ENCODE measurements around the gene CSTPP1. TPM values are rescaled to one million over a fixed set of nuclear protein-coding genes. Genes with fewer than 3 reads are reported as not detected.
"Not testable (repeated sequence)": the region's sequence is repeated elsewhere in the genome, so short reads cannot be mapped to it uniquely, and the experiment has no call there.

The CSTPP1 gene
- total RNA-seq, 4 donors from 2014 or later: 13.3 to 26.4 (median 19.1) TPM

DNA sequence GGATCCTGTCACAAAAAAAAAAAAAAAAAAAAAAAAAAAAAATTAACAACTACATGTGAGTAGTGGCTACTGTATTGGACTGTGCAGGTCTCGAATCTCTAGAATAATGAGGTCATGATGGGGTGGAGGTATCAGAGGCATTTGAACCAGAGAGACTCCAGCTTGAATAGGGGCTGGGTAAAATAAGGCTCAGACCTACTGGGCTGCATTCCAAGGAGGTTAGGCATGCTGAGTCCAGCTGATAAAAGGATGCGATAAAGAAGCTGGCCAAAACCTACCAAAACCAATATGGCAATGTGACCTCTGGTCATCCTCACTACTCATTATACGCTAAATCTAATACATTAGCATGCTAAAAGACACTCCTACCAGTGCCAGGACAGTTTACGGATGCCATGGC, 255.6 kb downstream of the CSTPP1 start:
- DNase-seq (ENCODE audit: extremely low spot score): no peak
- H3K27ac ChIP-seq (replicated peaks in 1 of 4): no peak overlapping the region
- no peaks in the 10 kb centered on the region for H3K36me3 ChIP-seq
- TF ChIP-seq POLR2A (IDR thresholded peaks at IDR 0.05; ENCODE audit: low read depth) (no peak), EP300 (IDR thresholded peaks at IDR 0.05) (no peak), POLR2AphosphoS5 (IDR thresholded peaks at IDR 0.05) (no peak)
- TF ChIP-seq, protein P1, sequence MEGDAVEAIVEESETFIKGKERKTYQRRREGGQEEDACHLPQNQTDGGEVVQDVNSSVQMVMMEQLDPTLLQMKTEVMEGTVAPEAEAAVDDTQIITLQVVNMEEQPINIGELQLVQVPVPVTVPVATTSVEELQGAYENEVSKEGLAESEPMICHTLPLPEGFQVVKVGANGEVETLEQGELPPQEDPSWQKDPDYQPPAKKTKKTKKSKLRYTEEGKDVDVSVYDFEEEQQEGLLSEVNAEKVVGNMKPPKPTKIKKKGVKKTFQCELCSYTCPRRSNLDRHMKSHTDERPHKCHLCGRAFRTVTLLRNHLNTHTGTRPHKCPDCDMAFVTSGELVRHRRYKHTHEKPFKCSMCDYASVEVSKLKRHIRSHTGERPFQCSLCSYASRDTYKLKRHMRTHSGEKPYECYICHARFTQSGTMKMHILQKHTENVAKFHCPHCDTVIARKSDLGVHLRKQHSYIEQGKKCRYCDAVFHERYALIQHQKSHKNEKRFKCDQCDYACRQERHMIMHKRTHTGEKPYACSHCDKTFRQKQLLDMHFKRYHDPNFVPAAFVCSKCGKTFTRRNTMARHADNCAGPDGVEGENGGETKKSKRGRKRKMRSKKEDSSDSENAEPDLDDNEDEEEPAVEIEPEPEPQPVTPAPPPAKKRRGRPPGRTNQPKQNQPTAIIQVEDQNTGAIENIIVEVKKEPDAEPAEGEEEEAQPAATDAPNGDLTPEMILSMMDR (IDR thresholded peaks at IDR 0.05): no peak
- H3K4me3 ChIP-seq: no peak overlapping the region
- 91% methylated on average over 4 of the region's 4 CpGs for WGBS
- no peaks in the 10 kb centered on the region for H3K27me3 ChIP-seq
- H3K4me1 ChIP-seq: peaks cover 12 to 26% (median 25%) of the 10 kb centered on the region in 4 donors
- no peaks in the 10 kb centered on the region for H3K9me3 ChIP-seq
- intact Hi-C loops (cut with DNase I): no loop called here

DNA sequence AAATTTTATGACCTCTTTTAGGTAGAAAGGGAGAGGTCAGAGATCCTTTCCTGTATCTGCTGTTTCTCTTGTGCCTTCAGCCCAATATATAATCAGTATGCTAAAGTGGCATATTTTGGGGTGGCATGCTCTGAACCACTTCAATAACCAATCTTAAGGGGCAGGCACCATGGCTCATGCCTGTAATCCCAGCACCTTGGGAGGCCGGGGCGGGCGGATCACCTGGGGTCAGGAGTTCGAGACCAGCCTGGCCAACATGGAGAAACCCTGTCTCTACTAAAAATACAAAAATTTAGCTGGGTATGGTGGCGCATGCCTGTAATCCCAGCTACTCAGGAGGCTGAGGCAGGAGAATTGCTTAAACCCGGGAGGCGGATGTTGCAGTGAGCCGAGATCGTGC, 261.6 kb downstream of the CSTPP1 start:
- H3K27ac ChIP-seq (replicated peaks in 1 of 4); H3K36me3 ChIP-seq; H3K4me1 ChIP-seq; intact Hi-C loops (cut with DNase I); H3K27me3 ChIP-seq; DNase-seq (ENCODE audit: extremely low spot score); H3K9me3 ChIP-seq; H3K4me3 ChIP-seq: not testable (repeated sequence)
- 89% methylated on average over 5 of the region's 9 CpGs for WGBS

DNA sequence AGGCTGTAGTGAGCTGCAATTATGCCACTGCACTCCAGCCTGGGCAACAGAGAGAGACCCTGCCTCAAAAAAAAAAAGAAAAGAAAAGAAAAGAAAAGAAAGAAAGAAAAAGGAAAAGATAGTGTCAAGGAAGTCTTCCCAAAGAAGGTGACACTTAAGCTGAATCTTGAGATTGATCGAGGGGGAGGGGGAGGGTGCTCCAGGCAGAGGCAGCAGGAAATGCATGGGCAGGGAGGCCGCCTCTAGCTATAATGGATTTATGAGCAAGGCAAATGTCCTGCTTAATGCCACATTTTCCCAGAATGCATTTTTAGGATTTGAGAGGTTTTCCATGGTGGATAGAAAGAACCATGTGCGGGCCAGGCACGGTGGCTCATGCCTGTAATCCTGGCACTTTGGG, 264.5 kb downstream of the CSTPP1 start:
- Histone ChIP-seq H3K36me3 (no peaks in the 10 kb centered on the region), H3K27ac (replicated peaks in 1 of 4) (no peak overlapping the region), H3K4me3 (no peak overlapping the region), H3K27me3 (no peaks in the 10 kb centered on the region), H3K9me3 (no peaks in the 10 kb centered on the region), H3K4me1 (peaks cover 0 to 8% (median 3%) of the 10 kb centered on the region in 4 donors)
- TF ChIP-seq, protein P1 (IDR thresholded peaks at IDR 0.05): no peak
- no peak for TF ChIP-seq EP300 (IDR thresholded peaks at IDR 0.05)
- TF ChIP-seq POLR2A (IDR thresholded peaks at IDR 0.05; ENCODE audit: low read depth): no peak
- 89% methylated on average over 4 of the region's 4 CpGs for WGBS
- no peak for DNase-seq (ENCODE audit: extremely low spot score)
- intact Hi-C loops (cut with DNase I): no loop called here

DNA sequence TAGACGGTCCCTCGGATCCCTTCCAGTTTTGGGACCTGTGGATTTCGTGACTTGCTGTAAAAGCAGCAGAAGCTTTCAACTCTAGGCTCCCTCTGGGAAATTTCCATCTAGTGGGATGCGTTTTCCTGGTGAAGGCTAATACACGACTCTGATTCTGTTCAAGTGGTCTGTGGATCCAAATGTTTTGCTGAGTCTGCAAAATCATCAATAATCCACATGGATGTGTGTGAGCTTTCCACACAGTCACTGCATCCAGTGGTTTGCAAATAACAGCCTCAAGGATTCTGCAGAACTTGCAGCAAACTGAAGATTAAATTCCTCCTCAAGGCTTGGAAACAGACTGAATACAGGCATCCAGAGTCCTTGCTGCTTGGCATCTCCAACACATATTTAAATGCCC, 266.0 kb downstream of the CSTPP1 start:
- no peak for DNase-seq (ENCODE audit: extremely low spot score)
- H3K4me1 ChIP-seq: peaks cover 0 to 8% (median 3%) of the 10 kb centered on the region in 4 donors
- no peaks in the 10 kb centered on the region for H3K36me3 ChIP-seq
- no peaks in the 10 kb centered on the region for H3K27me3 ChIP-seq
- H3K9me3 ChIP-seq: no peaks in the 10 kb centered on the region
- no peak overlapping the region for H3K4me3 ChIP-seq
- TF ChIP-seq, protein P1 (IDR thresholded peaks at IDR 0.05): no peak
- no peak for TF ChIP-seq POLR2AphosphoS5 (IDR thresholded peaks at IDR 0.05)
- no peak for TF ChIP-seq POLR2A (IDR thresholded peaks at IDR 0.05; ENCODE audit: low read depth)
- TF ChIP-seq EP300 (IDR thresholded peaks at IDR 0.05): no peak
- 85% methylated on average over 5 of the region's 5 CpGs for WGBS
- no peak overlapping the region for H3K27ac ChIP-seq (replicated peaks in 1 of 4)
- intact Hi-C loops (cut with DNase I): no loop called here

DNA sequence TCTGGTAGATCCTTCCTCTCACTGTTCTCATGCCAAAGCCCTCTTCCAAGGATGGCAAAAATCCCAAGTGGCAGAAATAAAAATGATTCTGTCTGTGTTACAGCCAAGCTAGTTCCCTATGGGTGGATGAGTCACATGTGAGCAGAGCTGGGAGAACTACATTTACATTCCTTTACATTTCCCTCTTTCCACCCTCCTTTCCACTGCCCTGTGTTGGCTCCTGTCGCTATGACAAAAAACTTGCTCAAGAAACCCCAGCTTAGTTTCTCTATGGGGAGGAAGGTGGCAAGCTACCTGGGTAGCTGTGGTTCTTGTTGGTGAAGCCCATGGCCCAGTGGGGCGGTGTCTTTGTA, 268.1 kb downstream of the CSTPP1 start:
- intact Hi-C loops (cut with DNase I): no loop called here
- Histone ChIP-seq H3K9me3 (no peaks in the 10 kb centered on the region), H3K4me1 (peaks cover 0 to 8% (median 3%) of the 10 kb centered on the region in 4 donors), H3K4me3 (no peak overlapping the region), H3K27ac (replicated peaks in 1 of 4) (no peak overlapping the region), H3K27me3 (no peaks in the 10 kb centered on the region), H3K36me3 (no peaks in the 10 kb centered on the region)
- no peak for TF ChIP-seq EP300 (IDR thresholded peaks at IDR 0.05)
- TF ChIP-seq POLR2AphosphoS5 (IDR thresholded peaks at IDR 0.05): no peak
- DNase-seq (ENCODE audit: extremely low spot score): no peak
- 69% methylated on average over 2 of the region's 2 CpGs for WGBS

DNA sequence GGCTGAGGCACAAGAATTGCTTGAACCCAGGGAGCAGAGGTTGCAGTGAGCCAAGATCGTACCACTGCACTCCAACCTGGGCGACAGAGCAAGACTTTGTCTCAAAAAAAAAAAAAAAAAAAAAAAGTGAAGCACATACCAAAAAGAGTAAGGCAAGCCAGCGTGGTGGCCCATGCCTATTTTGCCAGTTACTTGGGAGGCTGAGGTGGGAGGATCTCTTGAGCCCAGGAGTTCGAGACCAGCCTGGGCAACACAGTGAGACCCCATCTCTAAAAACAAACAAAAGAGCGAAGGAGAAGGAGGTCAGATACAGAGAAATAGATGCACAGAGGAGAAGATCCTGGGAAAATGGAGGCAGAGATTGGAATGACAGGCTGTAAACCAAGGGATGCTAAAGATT, 270.0 kb downstream of the CSTPP1 start:
- H3K27me3 ChIP-seq; H3K4me3 ChIP-seq; intact Hi-C loops (cut with DNase I); H3K4me1 ChIP-seq; H3K27ac ChIP-seq (replicated peaks in 1 of 4); H3K36me3 ChIP-seq; DNase-seq (ENCODE audit: extremely low spot score); H3K9me3 ChIP-seq: not testable (repeated sequence)
- WGBS: 88% methylated on average over 5 of the region's 5 CpGs

All from esophagus muscularis mucosa (tissue), 4 donors.